Measurements from ENCODE around the gene MAST2.
"Not testable (repeated sequence)": the region's sequence is repeated elsewhere in the genome, so short reads cannot be mapped to it uniquely, and the experiment has no call there.

The MAST2 gene

GRCh38 chr1:45814776-45815175, 11.4 kb downstream of the MAST2 start:
- DNase-seq (ENCODE audit: low spot score) = no peak

DNA sequence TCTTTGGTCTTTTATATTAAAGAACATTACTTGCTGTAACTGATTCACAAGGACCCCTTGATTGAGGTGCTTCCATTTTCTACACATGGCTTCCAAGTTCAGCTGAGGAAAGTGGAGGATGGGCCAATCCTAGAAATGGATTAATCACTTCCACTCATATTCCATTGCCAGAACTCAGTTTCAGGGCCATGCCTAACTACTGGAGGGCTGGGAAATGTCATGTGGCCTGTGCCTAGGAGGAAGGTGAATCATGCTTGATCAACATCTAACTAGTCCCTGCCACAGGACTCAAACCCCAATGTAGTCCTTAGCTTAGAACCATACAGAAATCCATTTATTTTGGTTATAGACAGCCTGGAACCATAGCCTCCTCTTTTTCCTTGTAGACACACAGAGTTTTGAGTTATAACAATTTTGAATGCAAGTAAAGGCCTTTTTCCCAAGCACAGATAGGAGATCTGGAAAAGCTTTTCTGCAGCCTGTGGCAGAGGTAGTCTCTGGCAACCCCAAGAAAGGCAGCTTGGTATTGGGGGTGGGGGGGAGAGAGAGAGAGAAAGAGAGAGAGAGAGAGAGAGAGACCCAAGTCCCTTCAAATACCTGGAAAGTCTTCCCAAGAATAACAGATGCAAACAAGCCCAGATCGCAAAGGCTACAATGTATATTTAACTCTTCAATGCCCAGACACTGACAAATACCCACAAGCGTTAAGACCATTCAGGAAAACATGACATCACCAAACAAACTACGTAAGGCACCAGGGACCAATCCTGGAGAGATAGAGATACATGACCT, 12.5 kb downstream of the MAST2 start:
- DNase-seq (ENCODE audit: low spot score) = no peak

DNA sequence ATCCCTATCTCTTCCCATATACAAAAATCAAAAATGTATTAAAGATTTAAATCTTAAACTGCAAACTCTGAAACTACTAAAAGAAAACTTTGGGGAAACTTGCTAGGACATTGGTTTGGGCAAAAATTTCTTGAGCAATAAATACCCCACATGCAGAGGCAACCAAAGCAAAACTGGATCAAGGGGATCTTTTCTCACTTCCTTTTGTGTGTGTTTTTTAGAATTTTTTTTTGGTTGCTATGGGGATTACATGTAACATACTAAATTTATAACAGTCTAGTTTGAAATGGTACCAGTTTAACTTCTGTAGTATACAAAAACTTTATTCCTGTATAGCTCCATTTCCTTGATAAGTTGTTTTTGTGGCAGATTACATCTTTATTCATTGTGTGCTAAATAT, 16.8 kb downstream of the MAST2 start:
- DNase-seq (ENCODE audit: low spot score) = no peak

DNA sequence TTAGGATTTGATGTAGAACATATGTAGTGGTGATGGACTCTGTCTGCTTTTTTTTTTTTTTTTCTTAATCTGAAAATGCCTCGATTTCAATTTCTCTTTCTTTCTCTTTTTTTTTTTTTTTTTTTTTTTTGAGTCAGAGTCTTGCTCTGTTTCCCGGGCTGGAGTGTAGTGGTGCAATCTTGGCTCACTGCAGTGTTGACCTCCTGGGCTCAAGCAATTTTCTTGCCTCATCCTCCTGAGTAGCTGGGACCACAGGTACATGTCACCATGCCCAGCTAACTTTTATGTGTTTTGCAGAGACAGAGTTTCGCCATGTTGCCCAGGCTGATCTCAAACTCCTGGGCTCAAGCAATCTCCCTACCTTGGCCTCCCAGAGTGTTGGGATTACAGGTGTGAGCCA, 17.4 kb downstream of the MAST2 start:
- DNase-seq (ENCODE audit: low spot score) = no peak

DNA sequence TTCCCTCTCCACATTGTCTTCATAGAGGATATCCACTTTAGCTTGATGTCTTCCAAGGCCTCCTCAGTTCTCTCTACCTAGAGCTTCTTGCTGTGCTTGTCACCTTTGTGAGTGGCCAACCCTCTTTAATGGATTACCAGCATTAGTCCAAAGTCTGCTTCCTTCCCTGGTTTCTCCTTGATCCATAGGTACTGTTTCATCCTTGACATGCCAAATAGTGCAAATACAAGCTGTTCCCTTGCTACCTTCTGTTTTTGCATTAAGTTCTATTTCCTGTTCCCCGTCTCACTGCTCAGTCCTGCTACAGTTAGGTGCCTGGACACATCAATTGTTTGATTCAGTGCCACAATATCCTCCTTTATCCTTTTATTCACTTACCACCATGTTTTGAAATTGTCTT, 19.2 kb downstream of the MAST2 start:
- no peak for DNase-seq (ENCODE audit: low spot score)

GRCh38 chr1:45824607-45825006, 21.2 kb downstream of the MAST2 start:
- DNase-seq (ENCODE audit: low spot score) = no peak

- DNase-seq (ENCODE audit: low spot score) = no peak
Observed at GRCh38 chr1:45827256-45827655, 23.8 kb downstream of the MAST2 start.

- DNase-seq (ENCODE audit: low spot score) = no peak
Observed at GRCh38 chr1:45828841-45829240, 25.4 kb downstream of the MAST2 start.

GRCh38 chr1:45833361-45833760, 29.9 kb downstream of the MAST2 start:
- no peak for DNase-seq (ENCODE audit: low spot score)

- DNase-seq (ENCODE audit: low spot score) = no peak
Observed at GRCh38 chr1:45834689-45835088, 31.3 kb downstream of the MAST2 start.

DNA sequence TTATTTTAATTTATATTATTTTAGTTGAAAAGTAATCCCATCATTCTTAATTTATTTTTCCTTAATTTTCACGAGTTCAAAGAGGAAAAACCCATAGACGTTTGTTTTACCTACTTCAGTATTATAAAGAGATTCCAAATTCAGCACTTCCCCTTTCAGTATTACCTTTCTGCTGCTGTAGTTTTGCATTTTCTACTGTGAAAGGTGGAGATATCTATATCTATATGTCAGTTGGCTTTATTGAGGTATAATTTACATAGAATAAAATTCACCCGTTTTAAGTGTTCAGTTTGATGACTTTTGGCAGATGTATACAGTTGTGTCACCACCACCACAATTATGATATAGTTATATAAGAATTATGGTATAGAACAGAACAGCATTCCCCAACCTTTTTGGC, 33.0 kb downstream of the MAST2 start:
- no peak for DNase-seq (ENCODE audit: low spot score)

GRCh38 chr1:45836861-45837260, 33.4 kb downstream of the MAST2 start:
- DNase-seq (ENCODE audit: low spot score) = not testable (repeated sequence)

- DNase-seq (ENCODE audit: low spot score) = not testable (repeated sequence)
Observed at GRCh38 chr1:45838322-45838721, 34.9 kb downstream of the MAST2 start.

GRCh38 chr1:45840704-45841103, 37.3 kb downstream of the MAST2 start:
- no peak for DNase-seq (ENCODE audit: low spot score)

- no peak for DNase-seq (ENCODE audit: low spot score)
Observed at GRCh38 chr1:45842786-45843185, 39.4 kb downstream of the MAST2 start.

DNA sequence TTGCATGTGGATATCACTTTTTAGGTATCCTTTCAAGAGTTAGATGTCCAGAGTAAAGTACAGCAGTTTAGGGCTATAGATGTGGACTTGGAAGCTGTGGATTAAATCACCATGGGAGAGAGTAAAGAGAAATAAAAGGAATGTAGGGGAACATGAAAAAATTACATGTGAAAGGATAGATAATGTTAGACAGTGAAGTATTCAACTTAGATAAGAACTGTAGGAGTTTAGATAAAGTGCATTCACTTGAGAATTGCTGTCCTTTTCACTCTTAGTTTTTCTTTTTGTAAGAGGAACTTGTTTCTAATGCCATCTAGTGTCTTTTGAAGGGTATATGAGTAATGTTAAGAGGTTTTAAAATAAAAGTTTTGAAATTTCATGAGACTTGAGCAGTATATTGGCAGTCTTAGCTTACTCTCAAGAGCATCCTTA, 40.1 kb downstream of the MAST2 start:
- no peak for DNase-seq (ENCODE audit: low spot score)

DNA sequence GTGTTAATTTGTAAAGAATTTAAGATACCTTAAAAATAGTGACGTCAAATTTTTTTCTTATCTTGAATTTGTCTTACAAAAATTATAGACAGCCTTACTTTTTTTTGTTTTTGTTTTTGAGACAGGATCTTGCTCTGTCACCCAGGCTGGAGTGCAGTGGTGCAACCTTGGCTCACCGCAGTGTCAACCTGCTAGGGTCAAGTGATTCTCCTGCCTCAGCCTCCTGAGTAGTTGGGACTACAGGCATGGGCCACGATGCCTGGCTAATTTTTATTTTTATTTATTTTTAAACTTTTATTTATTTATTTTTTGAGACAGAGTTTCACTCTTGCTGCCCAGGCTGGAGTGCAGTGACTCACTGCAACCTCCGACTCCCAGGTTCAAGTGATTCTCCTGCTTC, 40.6 kb downstream of the MAST2 start:
- DNase-seq (ENCODE audit: low spot score) = not testable (repeated sequence)

GRCh38 chr1:45846931-45847330, 43.5 kb downstream of the MAST2 start:
- no peak for DNase-seq (ENCODE audit: low spot score)

DNA sequence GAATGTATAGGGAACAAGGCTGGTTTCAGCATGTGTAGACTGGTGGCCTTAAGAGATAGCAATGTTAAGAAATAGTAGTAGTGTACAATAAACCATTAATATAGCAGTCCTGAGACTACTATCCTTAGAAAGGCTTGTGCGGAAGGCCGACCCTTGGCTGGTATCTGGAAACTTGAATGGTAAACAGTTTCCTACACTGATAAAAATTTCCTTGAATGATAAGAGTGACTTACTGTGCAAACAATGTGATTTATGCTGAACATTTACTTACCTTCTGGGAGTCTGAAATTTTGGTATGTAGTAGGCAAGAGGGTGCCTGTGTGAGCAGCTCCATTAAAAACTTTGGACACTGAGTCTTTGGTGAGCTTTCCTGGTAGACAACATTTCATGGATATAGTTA, 44.7 kb downstream of the MAST2 start:
- no peak for DNase-seq (ENCODE audit: low spot score)

- DNase-seq (ENCODE audit: low spot score) = no peak
Observed at GRCh38 chr1:45848714-45849113, 45.3 kb downstream of the MAST2 start.

- no peak for DNase-seq (ENCODE audit: low spot score)
Observed at GRCh38 chr1:45850017-45850416, 46.6 kb downstream of the MAST2 start.

DNA sequence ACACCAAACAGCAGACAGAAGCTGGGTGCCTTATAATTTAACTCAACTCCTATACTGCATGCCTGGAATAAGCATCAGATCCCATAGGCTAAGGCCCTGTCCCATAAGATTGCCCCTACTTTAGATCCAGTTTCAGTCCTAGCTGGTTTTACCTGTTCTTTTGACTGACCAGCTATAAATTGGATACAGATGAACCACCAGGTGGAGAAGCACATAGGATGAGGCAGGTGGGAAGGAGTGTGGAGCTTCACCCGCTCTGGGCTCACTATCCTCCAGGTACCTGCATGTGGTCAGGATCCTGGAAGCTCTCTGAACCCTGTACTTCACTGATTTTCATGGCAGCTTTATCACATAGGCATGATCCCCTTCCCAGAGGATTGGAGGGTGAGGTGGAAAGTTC, 51.3 kb downstream of the MAST2 start:
- DNase-seq (ENCODE audit: low spot score) = no peak

DNA sequence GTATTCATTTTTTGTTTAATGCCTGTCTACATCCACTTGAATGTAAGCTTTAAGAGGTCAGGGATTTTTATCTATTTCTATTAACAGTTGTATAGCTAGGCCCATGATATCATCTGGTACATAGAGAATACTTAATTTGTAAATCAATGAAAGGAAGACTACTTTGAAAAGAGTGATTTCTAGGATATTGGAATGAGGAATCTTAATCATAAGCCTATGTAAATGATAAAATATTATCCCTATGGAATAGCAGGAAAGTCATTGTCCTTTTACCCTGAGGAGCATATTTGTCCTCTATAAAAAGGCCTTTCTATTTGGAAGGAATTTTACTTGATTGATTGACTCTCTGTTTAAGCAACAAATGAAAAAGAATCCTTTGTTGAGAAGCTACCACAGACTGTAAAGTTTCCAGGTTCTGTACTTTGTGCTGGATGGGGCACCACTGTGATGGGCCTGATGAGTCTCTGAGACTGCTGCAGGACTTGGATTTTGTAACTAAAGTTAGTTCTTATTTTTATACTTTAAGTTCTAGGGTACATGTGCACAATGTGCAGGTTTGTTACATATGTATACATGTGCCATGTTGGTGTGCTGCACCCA, 53.8 kb downstream of the MAST2 start:
- DNase-seq (ENCODE audit: low spot score) = no peak

Data from CD4-positive, alpha-beta T cell treated with Interleukin-2 at 100 ng/mL for 4 hours (primary cell).